Measurements from ENCODE around the gene SFTPA2. TPM values are rescaled to one million over a fixed set of nuclear protein-coding genes. Genes with fewer than 3 reads are reported as not detected.

SFTPA2 gene
- total RNA-seq, 1 donor from 2014 or later, result 0.52 TPM

Small RNAs within 50 kb of the gene (small RNA-seq; reads per million reads assigned to genes)
- gene BX248123.2 (not detected), gene RPS12P18 (not detected)

Other genes with a start within 250 kb of the SFTPA2 start
- 9.9 TPM for gene PPIF, start 212.9 kb downstream of the SFTPA2 start, total RNA-seq
- 20.9 TPM for gene ZCCHC24, start 114.8 kb downstream of the SFTPA2 start, total RNA-seq
- under 0.01 TPM for gene EIF5AL1, start 47.9 kb downstream of the SFTPA2 start, total RNA-seq
- gene SFTPA1, start 50.5 kb upstream of the SFTPA2 start, total RNA-seq, result not detected
- 1.0 TPM for gene NUTM2B, start 142.8 kb upstream of the SFTPA2 start, total RNA-seq

Measured in skeletal muscle tissue (tissue), 2 donors.